ENCODE measurements around the gene ZNF44.

ZNF44 gene

DNA sequence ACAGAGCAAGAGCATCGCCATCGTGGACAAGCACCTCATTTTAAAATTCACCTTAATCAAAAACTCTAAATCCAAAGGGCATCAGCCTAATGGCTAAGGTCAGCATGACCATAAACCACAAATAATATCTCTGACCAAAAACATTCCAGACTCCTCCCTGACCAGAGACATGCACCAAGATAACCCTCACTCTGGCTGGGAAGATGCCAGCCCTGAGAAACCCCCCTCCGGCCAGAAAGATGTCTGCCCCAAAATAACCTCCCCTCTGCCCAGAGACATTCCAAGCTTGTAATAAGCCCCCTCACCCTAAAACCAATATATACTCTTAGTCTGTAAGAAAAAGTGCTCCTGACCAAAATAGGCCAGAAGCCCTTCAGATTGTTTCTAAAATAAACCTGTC is 61.7 kb downstream of the ZNF44 start:
- H3K36me3 ChIP-seq (ENCODE audit: control insufficient read depth in 2 of 2, insufficient read depth in 1 of 2, low read length in 2 of 2) = no peaks in the 10 kb centered on the region
- H3K4me1 ChIP-seq (ENCODE audit: control insufficient read depth, insufficient read depth, low read length) = no peaks in the 10 kb centered on the region
- POLR2A ChIA-PET = no interaction called here
- TF ChIP-seq ZNF18 (tag by site-specific recombination; IDR thresholded peaks at IDR 0.05) (no peak), ZNF211 (tag by site-specific recombination; IDR thresholded peaks at IDR 0.05; ENCODE audit: low read depth) (no peak), ZNF785 (tag by site-specific recombination; IDR thresholded peaks at IDR 0.05) (no peak), ZNF501 (tag by site-specific recombination; IDR thresholded peaks at IDR 0.05) (no peak), BCL11A (tag by site-specific recombination; IDR thresholded peaks at IDR 0.05; ENCODE audit: low read depth) (no peak), ZNF707 (tag by site-specific recombination; IDR thresholded peaks at IDR 0.05) (no peak), TRIM28 (IDR thresholded peaks at IDR 0.05; ENCODE audit: borderline replicate concordance, low read length) (no peak), ZNF600 (tag by site-specific recombination; IDR thresholded peaks at IDR 0.05) (no peak), INSM2 (tag by site-specific recombination; IDR thresholded peaks at IDR 0.05) (no peak), CTCF (tag by site-specific recombination; IDR thresholded peaks at IDR 0.05) (no peak), KLF16 (tag by site-specific recombination; IDR thresholded peaks at IDR 0.05) (no peak), SALL2 (tag by site-specific recombination; IDR thresholded peaks at IDR 0.05; ENCODE audit: borderline replicate concordance) (no peak), ZNF658 (tag by site-specific recombination; IDR thresholded peaks at IDR 0.05) (no peak), ZNF561 (tag by site-specific recombination; IDR thresholded peaks at IDR 0.05; ENCODE audit: borderline replicate concordance) (no peak), ZNF521 (tag by site-specific recombination; IDR thresholded peaks at IDR 0.05) (no peak)
- TF ChIP-seq, protein P1, sequence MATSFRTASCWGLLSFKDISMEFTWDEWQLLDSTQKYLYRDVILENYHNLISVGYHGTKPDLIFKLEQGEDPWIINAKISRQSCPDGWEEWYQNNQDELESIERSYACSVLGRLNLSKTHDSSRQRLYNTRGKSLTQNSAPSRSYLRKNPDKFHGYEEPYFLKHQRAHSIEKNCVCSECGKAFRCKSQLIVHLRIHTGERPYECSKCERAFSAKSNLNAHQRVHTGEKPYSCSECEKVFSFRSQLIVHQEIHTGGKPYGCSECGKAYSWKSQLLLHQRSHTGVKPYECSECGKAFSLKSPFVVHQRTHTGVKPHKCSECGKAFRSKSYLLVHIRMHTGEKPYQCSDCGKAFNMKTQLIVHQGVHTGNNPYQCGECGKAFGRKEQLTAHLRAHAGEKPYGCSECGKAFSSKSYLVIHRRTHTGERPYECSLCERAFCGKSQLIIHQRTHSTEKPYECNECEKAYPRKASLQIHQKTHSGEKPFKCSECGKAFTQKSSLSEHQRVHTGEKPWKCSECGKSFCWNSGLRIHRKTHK (tag by site-specific recombination; IDR thresholded peaks at IDR 0.05) = no peak
- TF ChIP-seq, protein P2, sequence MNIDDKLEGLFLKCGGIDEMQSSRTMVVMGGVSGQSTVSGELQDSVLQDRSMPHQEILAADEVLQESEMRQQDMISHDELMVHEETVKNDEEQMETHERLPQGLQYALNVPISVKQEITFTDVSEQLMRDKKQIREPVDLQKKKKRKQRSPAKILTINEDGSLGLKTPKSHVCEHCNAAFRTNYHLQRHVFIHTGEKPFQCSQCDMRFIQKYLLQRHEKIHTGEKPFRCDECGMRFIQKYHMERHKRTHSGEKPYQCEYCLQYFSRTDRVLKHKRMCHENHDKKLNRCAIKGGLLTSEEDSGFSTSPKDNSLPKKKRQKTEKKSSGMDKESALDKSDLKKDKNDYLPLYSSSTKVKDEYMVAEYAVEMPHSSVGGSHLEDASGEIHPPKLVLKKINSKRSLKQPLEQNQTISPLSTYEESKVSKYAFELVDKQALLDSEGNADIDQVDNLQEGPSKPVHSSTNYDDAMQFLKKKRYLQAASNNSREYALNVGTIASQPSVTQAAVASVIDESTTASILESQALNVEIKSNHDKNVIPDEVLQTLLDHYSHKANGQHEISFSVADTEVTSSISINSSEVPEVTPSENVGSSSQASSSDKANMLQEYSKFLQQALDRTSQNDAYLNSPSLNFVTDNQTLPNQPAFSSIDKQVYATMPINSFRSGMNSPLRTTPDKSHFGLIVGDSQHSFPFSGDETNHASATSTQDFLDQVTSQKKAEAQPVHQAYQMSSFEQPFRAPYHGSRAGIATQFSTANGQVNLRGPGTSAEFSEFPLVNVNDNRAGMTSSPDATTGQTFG (tag by site-specific recombination; IDR thresholded peaks at IDR 0.05; ENCODE audit: borderline replicate concordance) = no peak
- TF ChIP-seq, protein P3, sequence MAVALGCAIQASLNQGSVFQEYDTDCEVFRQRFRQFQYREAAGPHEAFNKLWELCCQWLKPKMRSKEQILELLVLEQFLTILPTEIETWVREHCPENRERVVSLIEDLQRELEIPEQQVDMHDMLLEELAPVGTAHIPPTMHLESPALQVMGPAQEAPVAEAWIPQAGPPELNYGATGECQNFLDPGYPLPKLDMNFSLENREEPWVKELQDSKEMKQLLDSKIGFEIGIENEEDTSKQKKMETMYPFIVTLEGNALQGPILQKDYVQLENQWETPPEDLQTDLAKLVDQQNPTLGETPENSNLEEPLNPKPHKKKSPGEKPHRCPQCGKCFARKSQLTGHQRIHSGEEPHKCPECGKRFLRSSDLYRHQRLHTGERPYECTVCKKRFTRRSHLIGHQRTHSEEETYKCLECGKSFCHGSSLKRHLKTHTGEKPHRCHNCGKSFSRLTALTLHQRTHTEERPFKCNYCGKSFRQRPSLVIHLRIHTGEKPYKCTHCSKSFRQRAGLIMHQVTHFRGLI (tag by site-specific recombination; IDR thresholded peaks at IDR 0.05) = no peak
- CTCF ChIA-PET = interaction anchor here (0.6 kb wide), 1 partner anchor 439 kb away, joined by 3 read pairs; no protein-coding TSS in a partner anchor
- H3K4me3 ChIP-seq (ENCODE audit: low read depth, low read length) = no peak overlapping the region
- no peaks in the 10 kb centered on the region for H3K9me3 ChIP-seq (ENCODE audit: control insufficient read depth, insufficient read depth, low read depth, low read length)
- H3K27ac ChIP-seq (ENCODE audit: extremely low read depth, low read depth, low read length) = no peak overlapping the region
